Gastrocnemius medialis (tissue), 4 donors: ENCODE measurements around the gene TMEM187.

Experiments
- POLR2A ChIP-seq, 2 donors: fragments of 450-650 bp; IDR thresholded peaks; one replicate each; pipeline ENCODE4 v1.6.1; 2017; ENCODE audit warnings: antibody characterized with exemption in 2 of 2, mild to moderate bottlenecking in 2 of 2, moderate library complexity in 2 of 2
- TF ChIP-seq, protein P1 (sequence below), 5 experiments: fragments of 450-650 bp in 3 of 5; fragments of 200-600 bp in 2 of 5; sonication (generic) in 2 of 5; IDR thresholded peaks in 4 of 5; conservative IDR thresholded peaks in 1 of 5; 1 replicate in 4 of 5; 2 replicates in 1 of 5; pipeline ENCODE4 v1.5.1; 2016 to 2019; ENCODE audit warnings: antibody characterized with exemption in 5 of 5, mild to moderate bottlenecking in 3 of 5, moderate library complexity in 3 of 5

DNA sequence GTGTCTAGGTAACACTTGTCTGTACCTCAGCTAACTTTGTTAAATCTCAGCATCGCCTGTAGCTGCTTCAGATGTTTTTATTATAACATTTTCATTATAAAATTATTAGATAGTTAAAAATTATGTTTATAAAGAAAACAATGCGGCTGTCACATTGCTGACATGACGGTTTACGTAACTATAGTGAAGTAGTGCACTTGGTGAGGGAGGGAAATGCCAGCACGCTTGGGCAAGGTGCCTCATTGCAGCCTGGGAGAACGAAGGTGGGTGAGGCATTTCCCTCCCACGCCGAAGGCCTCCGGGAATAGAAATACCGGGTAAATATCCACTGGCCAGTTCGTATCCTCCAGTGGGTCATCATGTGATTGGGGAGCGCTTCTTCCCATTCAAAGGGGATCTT is 15.9 kb downstream of the TMEM187 start:
- no peak for TF ChIP-seq POLR2A (IDR thresholded peaks at IDR 0.05)
- TF ChIP-seq, protein P1, sequence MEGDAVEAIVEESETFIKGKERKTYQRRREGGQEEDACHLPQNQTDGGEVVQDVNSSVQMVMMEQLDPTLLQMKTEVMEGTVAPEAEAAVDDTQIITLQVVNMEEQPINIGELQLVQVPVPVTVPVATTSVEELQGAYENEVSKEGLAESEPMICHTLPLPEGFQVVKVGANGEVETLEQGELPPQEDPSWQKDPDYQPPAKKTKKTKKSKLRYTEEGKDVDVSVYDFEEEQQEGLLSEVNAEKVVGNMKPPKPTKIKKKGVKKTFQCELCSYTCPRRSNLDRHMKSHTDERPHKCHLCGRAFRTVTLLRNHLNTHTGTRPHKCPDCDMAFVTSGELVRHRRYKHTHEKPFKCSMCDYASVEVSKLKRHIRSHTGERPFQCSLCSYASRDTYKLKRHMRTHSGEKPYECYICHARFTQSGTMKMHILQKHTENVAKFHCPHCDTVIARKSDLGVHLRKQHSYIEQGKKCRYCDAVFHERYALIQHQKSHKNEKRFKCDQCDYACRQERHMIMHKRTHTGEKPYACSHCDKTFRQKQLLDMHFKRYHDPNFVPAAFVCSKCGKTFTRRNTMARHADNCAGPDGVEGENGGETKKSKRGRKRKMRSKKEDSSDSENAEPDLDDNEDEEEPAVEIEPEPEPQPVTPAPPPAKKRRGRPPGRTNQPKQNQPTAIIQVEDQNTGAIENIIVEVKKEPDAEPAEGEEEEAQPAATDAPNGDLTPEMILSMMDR (IDR thresholded peaks at IDR 0.05 in 4 of 5, conservative IDR thresholded peaks at IDR 0.05 in 1 of 5): no peak
